Neural cell (in vitro differentiated cells): ENCODE results near the gene SLC6A1. TPM values are rescaled to one million over a fixed set of nuclear protein-coding genes. Genes with fewer than 3 reads are reported as not detected.

ENCODE experiments used
- H2AFZ ChIP-seq: fragments of 200-600, 300-800 bp; sonication (generic), shearing (Covaris generic); 2 replicates; pipeline ENCODE4 v1.6.0; 2014; ENCODE audit warnings: low read depth, mild to moderate bottlenecking, antibody characterized with exemption, low read length, moderate library complexity
- H3F3A ChIP-seq: fragments of 200-600 bp; shearing (Covaris generic); 2 replicates; pipeline ENCODE4 v1.6.1; 2016; ENCODE audit warnings: mild to moderate bottlenecking, moderate library complexity, mixed read lengths, antibody characterized with exemption, low read length; ENCODE audit not compliant: insufficient read depth, poor library complexity, severe bottlenecking
- H3K27ac ChIP-seq: fragments of 200-600, 300-800 bp; sonication (generic), shearing (Covaris generic); 2 replicates; pipeline ENCODE4 v1.5.1; 2014; ENCODE audit warnings: mild to moderate bottlenecking, low read length, moderate library complexity
- H3K27me3 ChIP-seq: fragments of 300-800, 200-600 bp; sonication (generic), shearing (Covaris generic); 2 replicates; pipeline ENCODE4 v1.6.0; 2014; ENCODE audit warnings: mild to moderate bottlenecking, low read depth, low read length, moderate library complexity; ENCODE audit not compliant: insufficient read depth
- H3K36me3 ChIP-seq: fragments of 300-800, 200-600 bp; sonication (generic), shearing (Covaris generic); 2 replicates; pipeline ENCODE4 v1.5.1; 2014; ENCODE audit warnings: mild to moderate bottlenecking, antibody characterized with exemption, low read length, moderate library complexity; ENCODE audit not compliant: insufficient read depth
- H3K4me2 ChIP-seq: fragments of 300-800, 200-600 bp; sonication (generic), shearing (Covaris generic); 2 replicates; pipeline ENCODE4 v1.6.0; 2014; ENCODE audit warnings: mild to moderate bottlenecking, low read length
- H3K4me3 ChIP-seq: fragments of 300-800, 200-600 bp; sonication (generic), shearing (Covaris generic); 2 replicates; pipeline ENCODE4 v1.5.1; 2014; ENCODE audit warnings: mild to moderate bottlenecking, low read length, moderate library complexity
- H3K79me2 ChIP-seq: fragments of 200-600 bp; shearing (Covaris generic); replicated peaks from 2 replicates; pipeline ENCODE4 v1.6.0; 2014; ENCODE audit warnings: mild to moderate bottlenecking, low read length, moderate library complexity; ENCODE audit not compliant: insufficient read depth
- H3K9ac ChIP-seq: fragments of 300-800, 200-600 bp; sonication (generic), shearing (Covaris generic); 2 replicates; pipeline ENCODE4 v1.6.1; 2016; ENCODE audit warnings: mild to moderate bottlenecking, low read length, mixed read lengths
- H3K9me2 ChIP-seq: fragments of 200-600 bp; shearing (Covaris generic); 2 replicates; pipeline ENCODE4 v1.6.1; 2016; ENCODE audit warnings: mild to moderate bottlenecking, low read length, mixed read lengths; ENCODE audit not compliant: insufficient read depth
- H3K9me3 ChIP-seq: fragments of 200-600, 300-800 bp; sonication (generic), shearing (Covaris generic); 2 replicates; pipeline ENCODE4 v1.6.1; 2016; ENCODE audit warnings: mild to moderate bottlenecking, mixed run types, low read length, moderate library complexity, mixed read lengths
- H4K20me1 ChIP-seq: fragments of 200-600 bp; shearing (Covaris generic); 2 replicates; pipeline ENCODE4 v1.6.1; 2016; ENCODE audit warnings: mild to moderate bottlenecking, mixed run types; ENCODE audit not compliant: insufficient read depth
- CTCF ChIP-seq: fragments of 450-650 bp; IDR thresholded peaks from 2 replicates; pipeline ENCODE4 v1.5.1; 2014; ENCODE audit warnings: antibody characterized with exemption, mild to moderate bottlenecking, moderate library complexity; ENCODE audit not compliant: poor library complexity, severe bottlenecking
- EP300 ChIP-seq: fragments of 450-650 bp; conservative IDR thresholded peaks from 2 replicates; pipeline ENCODE4 v1.6.1; 2014; ENCODE audit warnings: antibody characterized with exemption, mild to moderate bottlenecking, moderate library complexity; ENCODE audit not compliant: poor library complexity, severe bottlenecking
- EZH2 ChIP-seq: fragments of 200-600, 300-800 bp; shearing (Covaris generic), sonication (generic); IDR thresholded peaks from 2 replicates; pipeline ENCODE4 v1.6.1; 2014; ENCODE audit warnings: antibody characterized with exemption, low read length, borderline replicate concordance, mild to moderate bottlenecking; ENCODE audit not compliant: insufficient read depth, poor library complexity, severe bottlenecking
- MXI1 ChIP-seq: fragments of 450-650 bp; conservative IDR thresholded peaks from 2 replicates; pipeline ENCODE4 v1.6.1; 2014; ENCODE audit warnings: antibody characterized with exemption, mild to moderate bottlenecking; ENCODE audit not compliant: poor library complexity, severe bottlenecking
- POLR2AphosphoS5 ChIP-seq: IDR thresholded peaks from 2 replicates; pipeline ENCODE4 v1.6.1; 2012
- RAD21 ChIP-seq: fragments of 450-650 bp; conservative IDR thresholded peaks from 2 replicates; pipeline ENCODE4 v1.6.1; 2014; ENCODE audit warnings: antibody characterized with exemption, mild to moderate bottlenecking, moderate library complexity
- REST ChIP-seq: IDR thresholded peaks from 2 replicates; pipeline ENCODE4 v1.6.1; 2012; ENCODE audit warnings: borderline replicate concordance
- SMC3 ChIP-seq: fragments of 450-650 bp; conservative IDR thresholded peaks from 2 replicates; pipeline ENCODE4 v1.6.1; 2014; ENCODE audit warnings: antibody characterized with exemption, mild to moderate bottlenecking, moderate library complexity; ENCODE audit not compliant: poor library complexity
- TAF1 ChIP-seq: IDR thresholded peaks from 2 replicates; pipeline ENCODE4 v1.6.1; 2012; ENCODE audit warnings: low read depth
- polyA plus RNA-seq: library from polyadenylated mRNA; depleted of rRNA; stranded (reverse); fragments of >200 nt; gene quantifications from 2 replicates; pipeline ENCODE4 v1.2.3, GENCODE V29; 2014

Gene SLC6A1
- polyA plus RNA-seq, 1 donor from 2014 or later: 43.2 TPM

- no peak for TF ChIP-seq POLR2AphosphoS5
- no peak for TF ChIP-seq EZH2
- no peak for TF ChIP-seq MXI1
- TF ChIP-seq EP300: no peak
- no peak for TF ChIP-seq REST
- TF ChIP-seq CTCF: no peak
- TF ChIP-seq RAD21: no peak
- TF ChIP-seq TAF1: no peak
- no peak for TF ChIP-seq SMC3
- H3K27ac ChIP-seq: peak overlapping the region; percentile 96
Measured at GRCh38 chr3:10961921-10962320, 30.6 kb upstream of the SLC6A1 start.

GRCh38 chr3:10962481-10963036, 30.0 kb upstream of the SLC6A1 start:
- no peaks in the 10 kb centered on the region for H3K9me2 ChIP-seq
- peak overlapping the region; percentile 63 for H3K9ac ChIP-seq
- H3K9me3 ChIP-seq: no peaks in the 10 kb centered on the region
- peak overlapping the region; percentile 49 for H3K4me3 ChIP-seq
- H3K27me3 ChIP-seq: no peaks in the 10 kb centered on the region
- no peaks in the 10 kb centered on the region for H4K20me1 ChIP-seq
- no peaks in the 10 kb centered on the region for H3K36me3 ChIP-seq
- TF ChIP-seq POLR2AphosphoS5: peak; percentile 59
- TF ChIP-seq TAF1: peak; percentile 37
- peak; percentile 73 for TF ChIP-seq REST
- no peak for TF ChIP-seq MXI1
- peak; percentile 95 for TF ChIP-seq EP300
- no peak for TF ChIP-seq SMC3
- TF ChIP-seq CTCF: no peak
- H3K4me2 ChIP-seq: peak overlapping the region; percentile 47
- H2AFZ ChIP-seq: no peak overlapping the region
- no peaks in the 10 kb centered on the region for H3K79me2 ChIP-seq
- H3F3A ChIP-seq: no peaks in the 10 kb centered on the region
- peak overlapping the region; percentile 96 for H3K27ac ChIP-seq

More at GRCh38 chr3:10961921-10962320, 30.6 kb upstream of the SLC6A1 start:
- Histone ChIP-seq H3K9me2 (no peaks in the 10 kb centered on the region), H3K9ac (peak overlapping the region; percentile 63), H3K9me3 (no peaks in the 10 kb centered on the region), H2AFZ (no peak overlapping the region), H3F3A (no peaks in the 10 kb centered on the region), H3K4me3 (peak overlapping the region; percentile 49), H3K36me3 (no peaks in the 10 kb centered on the region), H3K4me2 (peak overlapping the region; percentile 47), H3K79me2 (no peaks in the 10 kb centered on the region), H3K27me3 (no peaks in the 10 kb centered on the region), H4K20me1 (no peaks in the 10 kb centered on the region)
